Heart left ventricle (tissue), 16 donors: ENCODE data around the gene VEZF1. TPM values are rescaled to one million over a fixed set of nuclear protein-coding genes. Genes with fewer than 3 reads are reported as not detected.

Experiments used
- ATAC-seq, 4 donors: fragments of 200-7000 bp; cut with Tn5 transposase; one replicate each; pipeline ENCODE4 v1.9.1; 2020 to 2022; ENCODE audit warnings: moderate library complexity in 4 of 4, mild to moderate bottlenecking in 3 of 4, moderate number of reproducible peaks in 1 of 4
- DNase-seq, 5 donors: peaks; one replicate each; pipeline ENCODE4 v3.0.0-alpha.2; 2020
- H3K27ac ChIP-seq, 12 donors: fragments of 200-600 bp; sonication (generic) in 4 of 12; one replicate each; pipeline versions ENCODE4 v1.5.0 to v1.8.0; 2016 to 2022; ENCODE audit warnings: mild to moderate bottlenecking in 2 of 12
- H3K27me3 ChIP-seq, 9 donors: fragments of 200-600 bp; sonication (generic) in 2 of 9; one replicate each; pipeline versions ENCODE4 v1.5.1 to v1.8.0; 2016 to 2022; ENCODE audit warnings: mild to moderate bottlenecking in 3 of 9
- H3K36me3 ChIP-seq, 9 donors: fragments of 200-600 bp; sonication (generic) in 2 of 9; one replicate each; pipeline versions ENCODE4 v1.5.0 to v1.8.0; 2018 to 2022; ENCODE audit warnings: mild to moderate bottlenecking in 2 of 9
- H3K4me1 ChIP-seq, 12 donors: fragments of 200-600 bp; sonication (generic) in 4 of 12; one replicate each; pipeline versions ENCODE4 v1.5.0 to v1.8.0; 2016 to 2022; ENCODE audit warnings: mild to moderate bottlenecking in 3 of 12
- H3K4me3 ChIP-seq, 12 donors: fragments of 200-600 bp; sonication (generic) in 4 of 12; one replicate each; pipeline versions ENCODE4 v1.5.0 to v1.8.0; 2017 to 2022; ENCODE audit warnings: mild to moderate bottlenecking in 9 of 12, moderate library complexity in 4 of 12
- H3K9me3 ChIP-seq, 12 donors: fragments of 200-600 bp; sonication (generic) in 4 of 12; one replicate each; pipeline versions ENCODE4 v1.5.0 to v1.8.0; 2016 to 2022; ENCODE audit warnings: mild to moderate bottlenecking in 1 of 12
- CTCF ChIP-seq, 12 donors: fragments of 200-600 bp; sonication (generic) in 4 of 12; IDR thresholded peaks; one replicate each; pipeline versions ENCODE4 v1.5.0 to v1.8.0; 2018 to 2022; ENCODE audit warnings: antibody characterized with exemption in 12 of 12, mild to moderate bottlenecking in 5 of 12
- POLR2A ChIP-seq, 2 donors: fragments of 450-650 bp; IDR thresholded peaks; one replicate each; pipeline ENCODE4 v1.6.1; 2017; ENCODE audit warnings: antibody characterized with exemption in 2 of 2, mild to moderate bottlenecking in 2 of 2, moderate library complexity in 2 of 2
- WGBS, 4 donors: extraction: QIAGEN DNeasy Blood & Tissue Kit in 2 of 4; methylation state at CpG; one replicate each; pipeline versions ENCODE4 v1.1.5 to v1.1.7; 2013 to 2018; 5-methylcytosine and 5-hydroxymethylcytosine counted together
- intact Hi-C, 10 donors: fragments of 100-400 bp; cut with DNase I; formaldehyde crosslinking; loops; one replicate each; pipeline versions ENCODE4 v1.11.1 to v1.14.2; 2022
- polyA plus RNA-seq, 2 donors: library from polyadenylated mRNA; stranded (reverse); fragments of 200-250 nt; gene quantifications; one replicate each; pipeline ENCODE4 v1.2.3, GENCODE V29; 2013
- total RNA-seq, 9 donors: library from RNA; depleted of rRNA in 2 of 9; stranded (reverse); fragments of >200 nt in 2 of 9; fragmentation: NEBNext Ultra II Directional in 3 of 9; extraction: Animal tissue kit (Norgen Biotek cat#: 25700) in 3 of 9; gene quantifications; one replicate each; pipeline versions ENCODE4 v1.1.0 to v1.2.4, GENCODE V29; 2016 to 2023
- donor health status: ischemic (EF 13 %, LVEDD 7.1; RV severe dilation, severe dysfunction).
- donor health status: healthy with polysubstance abuse.
- donor health status: DM: no; HTN: yes; CAD: no.
- donor health status: DM: no; HTN: no; CAD: no.
- donor health status: ischemic (EF 25% LVEDD 6.9; RV normal size, moderate dysfunction).
- donor health status: ischemic (EF 25% LVEDD 5.7; RV mildly dilated, moderate dysfunction).
- donor health status: healthy.
- donor health status: DM: yes; HTN: yes; CAD: no.
- donor health status: ischemic (EF 35%, LVEDD 5.7; RV mildly dilated, moderate dysfunction).
- donor health status: nonischemic (EF 11% LVEDD 7.7; RV severe dilation, severe dysfunction).
- donor health status: DM: yes; HTN: yes; CAD: no.
- donor health status: PGD.
- donor health status: ischemic (EF 29% LVEDD 5.4; RV normal size, mild dysfunction).
- donor health status: nonischemic (EF 23%, LVEDD 6.1; RV moderate dilation, normal function).

VEZF1 gene
- total and polyA plus RNA-seq, 11 donors = 18.2 to 85.6 (median 62.3) TPM

- Histone ChIP-seq H3K4me1 (peaks cover 34 to 99% (median 89%) of the 10 kb centered on the region in 12 donors), H3K9me3 (no peaks in the 10 kb centered on the region), H3K4me3 (no peak overlapping the region), H3K36me3 (no peaks in the 10 kb centered on the region), H3K27me3 (no peaks in the 10 kb centered on the region), H3K27ac (peak overlapping the region in 11 of 12 donors; percentile 44 to 100 (median 70))
- intact Hi-C loops = no loop called here
- peak in 3 of 4 donors; percentile 19 to 40 (median 28) for ATAC-seq
- TF ChIP-seq POLR2A (IDR thresholded peaks at IDR 0.05) (no peak), CTCF (IDR thresholded peaks at IDR 0.05) (no peak)
- WGBS, 4 donors = 35 to 48% (median 40%) methylated on average over 5 of the region's 5 CpGs
- DNase-seq = no peak
Observed at GRCh38 chr17:57940231-57940630, 47.8 kb downstream of the VEZF1 start.

GRCh38 chr17:57939797-57940196 lies 48.3 kb downstream of the VEZF1 start:
- no peaks in the 10 kb centered on the region for H3K9me3 ChIP-seq
- peak in 1 of 4 donors; percentile 5 for ATAC-seq
- H3K4me1 ChIP-seq = peaks cover 34 to 99% (median 89%) of the 10 kb centered on the region in 12 donors
- H3K27ac ChIP-seq = peak overlapping the region in 11 of 12 donors; percentile 44 to 100 (median 70)
- DNase-seq = peak in 2 of 5 donors; percentile 47 to 64
- no peaks in the 10 kb centered on the region for H3K27me3 ChIP-seq
- TF ChIP-seq POLR2A (IDR thresholded peaks at IDR 0.05) = no peak
- TF ChIP-seq CTCF (IDR thresholded peaks at IDR 0.05) = no peak
- H3K4me3 ChIP-seq = no peak overlapping the region
- WGBS, 4 donors = 56 to 66% (median 58%) methylated on average over 7 of the region's 7 CpGs
- no peaks in the 10 kb centered on the region for H3K36me3 ChIP-seq
- intact Hi-C loops = loop anchor here in 2 of 10 donors (5.0 to 10.0 kb wide), 2 partner anchors 45 to 47 kb away; partner anchors contain the start of gene VEZF1 (in 1 of the 2)

GRCh38 chr17:57938061-57938502 lies 50.0 kb downstream of the VEZF1 start:
- 45 to 58% (median 53%) methylated on average over 7 of the region's 7 CpGs for WGBS, 4 donors
- H3K36me3 ChIP-seq = no peaks in the 10 kb centered on the region
- H3K4me3 ChIP-seq = no peak overlapping the region
- H3K4me1 ChIP-seq = peaks cover 34 to 96% (median 82%) of the 10 kb centered on the region in 12 donors
- peak overlapping the region in 11 of 12 donors; percentile 33 to 100 (median 94) for H3K27ac ChIP-seq
- no peaks in the 10 kb centered on the region for H3K9me3 ChIP-seq
- ATAC-seq (no peak), DNase-seq (no peak)
- no peaks in the 10 kb centered on the region for H3K27me3 ChIP-seq
- TF ChIP-seq CTCF (IDR thresholded peaks at IDR 0.05) (no peak), POLR2A (IDR thresholded peaks at IDR 0.05) (no peak)
- intact Hi-C loops = loop anchor here in 2 of 10 donors (5.0 to 10.0 kb wide), 2 partner anchors 46 to 47 kb away; partner anchors contain the start of gene VEZF1 (in 1 of the 2)

GRCh38 chr17:57937492-57937891 lies 50.6 kb downstream of the VEZF1 start:
- H3K4me1 ChIP-seq = peaks cover 34 to 97% (median 82%) of the 10 kb centered on the region in 12 donors
- DNase-seq = no peak
- H3K9me3 ChIP-seq = no peaks in the 10 kb centered on the region
- TF ChIP-seq POLR2A (IDR thresholded peaks at IDR 0.05) (no peak), CTCF (IDR thresholded peaks at IDR 0.05) (no peak)
- peak overlapping the region; percentile 33 to 100 (median 92) for H3K27ac ChIP-seq
- 84 to 90% (median 86%) methylated on average over 2 of the region's 2 CpGs for WGBS, 4 donors
- H3K36me3 ChIP-seq = no peaks in the 10 kb centered on the region
- no peak overlapping the region for H3K4me3 ChIP-seq
- intact Hi-C loops = loop anchor here in 2 of 10 donors (5.0 to 10.0 kb wide), 2 partner anchors 45 to 47 kb away; partner anchors contain the start of gene VEZF1 (in 1 of the 2)
- ATAC-seq = no peak
- no peaks in the 10 kb centered on the region for H3K27me3 ChIP-seq
